OCI-LY3 (cell line): ENCODE results near the gene RGS19.

Experiments
- EZH2phosphoT487 ChIP-seq: fragments of 200-600 bp; shearing (Covaris generic); IDR thresholded peaks from 2 replicates; pipeline ENCODE4 v1.6.1; 2018; ENCODE audit warnings: antibody characterized with exemption, mixed run types, low read depth
- TF ChIP-seq, protein P1 (sequence below): fragments of 200-600, 300-600 bp; sonication (generic); IDR thresholded peaks from 2 replicates; pipeline ENCODE4 v1.5.1; 2014; ENCODE audit warnings: antibody characterized with exemption, low read length, low read depth

DNA sequence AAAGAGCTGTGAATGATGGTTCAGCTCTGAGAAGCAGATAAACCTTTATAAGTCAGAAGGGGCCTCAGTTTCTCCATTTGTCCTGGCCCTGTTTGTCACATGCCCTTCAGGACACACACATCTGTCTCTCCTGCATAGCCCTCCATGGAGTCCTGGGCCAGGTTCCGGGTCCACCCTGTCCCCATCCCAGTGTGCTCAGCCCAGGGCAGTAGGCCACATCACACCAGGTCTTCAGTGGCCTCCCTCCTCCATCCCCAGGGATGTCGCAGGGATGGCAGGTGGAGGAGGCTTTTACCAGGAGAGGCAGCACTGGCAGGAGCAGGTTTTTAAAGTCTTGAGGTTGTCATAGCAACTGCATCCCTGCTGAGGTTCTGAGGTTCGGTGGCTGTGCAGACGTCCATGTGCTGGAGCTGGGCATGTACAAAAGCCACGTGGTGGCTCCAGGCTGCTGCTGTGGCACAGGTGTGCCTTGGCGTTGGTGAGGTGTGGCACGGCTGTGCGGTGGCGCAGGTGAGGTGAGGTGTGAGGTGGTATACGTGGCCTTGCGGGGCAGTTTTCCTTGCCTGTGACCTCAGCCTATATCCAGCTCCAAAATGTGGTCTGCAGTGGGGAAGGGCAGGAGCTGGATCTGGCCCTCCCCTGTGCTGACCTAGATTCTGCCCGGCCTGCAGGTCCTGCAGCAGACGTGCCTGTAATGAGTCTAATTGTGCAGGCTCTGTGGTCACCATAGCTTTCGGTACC, 36.0 kb upstream of the RGS19 start:
- TF ChIP-seq, protein P1, sequence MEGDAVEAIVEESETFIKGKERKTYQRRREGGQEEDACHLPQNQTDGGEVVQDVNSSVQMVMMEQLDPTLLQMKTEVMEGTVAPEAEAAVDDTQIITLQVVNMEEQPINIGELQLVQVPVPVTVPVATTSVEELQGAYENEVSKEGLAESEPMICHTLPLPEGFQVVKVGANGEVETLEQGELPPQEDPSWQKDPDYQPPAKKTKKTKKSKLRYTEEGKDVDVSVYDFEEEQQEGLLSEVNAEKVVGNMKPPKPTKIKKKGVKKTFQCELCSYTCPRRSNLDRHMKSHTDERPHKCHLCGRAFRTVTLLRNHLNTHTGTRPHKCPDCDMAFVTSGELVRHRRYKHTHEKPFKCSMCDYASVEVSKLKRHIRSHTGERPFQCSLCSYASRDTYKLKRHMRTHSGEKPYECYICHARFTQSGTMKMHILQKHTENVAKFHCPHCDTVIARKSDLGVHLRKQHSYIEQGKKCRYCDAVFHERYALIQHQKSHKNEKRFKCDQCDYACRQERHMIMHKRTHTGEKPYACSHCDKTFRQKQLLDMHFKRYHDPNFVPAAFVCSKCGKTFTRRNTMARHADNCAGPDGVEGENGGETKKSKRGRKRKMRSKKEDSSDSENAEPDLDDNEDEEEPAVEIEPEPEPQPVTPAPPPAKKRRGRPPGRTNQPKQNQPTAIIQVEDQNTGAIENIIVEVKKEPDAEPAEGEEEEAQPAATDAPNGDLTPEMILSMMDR = no peak
- no peak for TF ChIP-seq EZH2phosphoT487
